Kidney (tissue), 14 donors: Measurements from ENCODE around the gene TNNI3K. TPM values are rescaled to one million over a fixed set of nuclear protein-coding genes. Genes with fewer than 3 reads are reported as not detected.

Experiments used
- DNase-seq, 5 donors: peaks; one replicate each; pipeline ENCODE4 v3.0.0-alpha.2; 2013 to 2020
- FAIRE-seq: peaks from 2 replicates; lab custom pipeline; 2012; peaks lifted over from hg19 to GRCh38; lab: Jason Lieb, UNC
- H3K27ac ChIP-seq, 2 donors: one replicate each; pipeline ENCODE4 v1.7.0; 2013; ENCODE audit warnings: low read depth in 2 of 2, low read length in 2 of 2, inconsistent platforms in 1 of 2
- H3K27me3 ChIP-seq: one replicate; pipeline ENCODE4 v1.7.1; 2013; ENCODE audit warnings: low read length, inconsistent platforms; ENCODE audit not compliant: control insufficient read depth, insufficient read depth
- H3K36me3 ChIP-seq, 3 donors: one replicate each; pipeline versions ENCODE4 v1.7.0 to v1.7.1; 2013; ENCODE audit warnings: low read length in 3 of 3, control low read depth in 1 of 3, inconsistent platforms in 1 of 3; ENCODE audit not compliant: insufficient read depth in 3 of 3, control insufficient read depth in 2 of 3
- H3K4me1 ChIP-seq, 3 donors: one replicate each; pipeline versions ENCODE4 v1.7.0 to v1.7.1; 2013; ENCODE audit warnings: low read length in 3 of 3, inconsistent platforms in 1 of 3, low read depth in 1 of 3; ENCODE audit not compliant: control insufficient read depth in 2 of 3, insufficient read depth in 2 of 3
- H3K4me3 ChIP-seq, 3 donors: one replicate each; pipeline versions ENCODE4 v1.7.0 to v1.8.1; 2013; ENCODE audit warnings: low read length in 3 of 3, control low read depth in 1 of 3, inconsistent platforms in 1 of 3
- H3K9ac ChIP-seq, 3 donors: one replicate each; pipeline versions ENCODE4 v1.7.0 to v1.7.1; 2013; ENCODE audit warnings: low read length in 3 of 3, control low read depth in 1 of 3, inconsistent platforms in 1 of 3
- H3K9me3 ChIP-seq, 3 donors: one replicate each; pipeline versions ENCODE4 v1.7.0 to v1.7.1; 2013; ENCODE audit warnings: low read length in 3 of 3, control low read depth in 1 of 3, inconsistent platforms in 1 of 3; ENCODE audit not compliant: control insufficient read depth in 2 of 3, insufficient read depth in 1 of 3
- intact Hi-C: fragments of 100-400 bp; cut with DNase I; formaldehyde crosslinking; loops from one replicate; pipeline ENCODE4 v1.11.1; 2022
- polyA plus RNA-seq: library from polyadenylated mRNA; stranded (reverse); fragments of 350-450 nt; fragmentation: Illumina TruSeq; extraction: RNeasy Lipid Tissue Mini Kit (QIAGEN cat#74804); gene quantifications from one replicate; pipeline ENCODE4 v1.2.3, GENCODE V29; 2014; ENCODE audit warnings: low read depth, low replicate concordance; ENCODE audit not compliant: insufficient read depth
- total RNA-seq: library from RNA; stranded (reverse); fragmentation: NEBNext Ultra II Directional; extraction: Animal tissue kit (Norgen Biotek cat#: 25700); gene quantifications from one replicate; pipeline ENCODE4 v1.2.1, GENCODE V29; 2021
- TF ChIP-seq, protein P1 (sequence below): IDR thresholded peaks from 3 replicates; pipeline ENCODE4 v1.5.1; 2012; ENCODE audit warnings: mild to moderate bottlenecking, moderate library complexity, borderline replicate concordance; ENCODE audit not compliant: insufficient read depth; ENCODE audit errors: extremely low read depth
- donor health status: control.
- donor health status: control.
- donor health status: control.
- donor health status: control.
- donor health status: control.
- donor health status: DM: yes; HTN: yes; CAD: no.
- donor health status: Normal renal cell carcinoma (clear cell type).

Gene TNNI3K
- total and polyA plus RNA-seq, 2 donors from 2014 or later: 1.4 to 2.2 TPM

DNA sequence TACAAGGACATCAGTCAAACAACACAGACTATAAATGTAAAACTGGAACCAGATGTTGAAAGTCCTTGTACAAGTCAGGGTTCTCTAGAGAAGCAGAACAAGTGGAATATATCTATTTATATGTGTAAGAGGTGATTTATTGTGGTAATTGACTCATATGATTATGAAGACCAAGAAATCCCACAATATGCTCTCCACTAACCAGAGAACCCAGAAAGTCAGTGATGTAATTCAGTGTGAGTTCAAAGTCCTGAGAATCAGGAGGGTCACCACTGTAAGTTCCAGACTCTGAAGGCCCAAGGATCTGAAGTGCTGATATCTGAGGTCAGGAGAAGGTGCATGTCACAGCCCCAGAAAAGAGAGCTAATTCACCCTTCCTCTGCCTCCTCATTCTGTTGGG, 220.2 kb downstream of the TNNI3K start:
- FAIRE-seq: no peak

DNA sequence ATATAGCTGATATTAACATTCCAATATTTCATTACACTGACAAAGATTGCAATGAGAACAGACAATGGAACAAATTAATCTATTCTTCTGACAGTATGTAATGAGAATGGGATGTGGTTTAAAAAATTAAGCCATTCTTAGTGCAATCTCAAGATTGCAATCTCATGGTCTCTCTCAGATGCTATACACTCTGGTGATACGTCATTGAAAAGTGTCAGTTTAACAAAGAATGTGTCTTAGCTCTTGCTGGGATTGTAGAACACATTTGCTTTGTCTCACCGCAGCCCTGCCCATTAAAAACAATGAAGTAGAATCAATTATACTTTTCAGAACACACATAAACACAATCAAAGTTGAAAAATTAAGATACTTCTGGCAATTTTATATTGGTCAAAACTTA, 222.1 kb downstream of the TNNI3K start:
- H3K9ac ChIP-seq: no peak overlapping the region
- no peak overlapping the region for H3K27ac ChIP-seq
- H3K9me3 ChIP-seq: no peaks in the 10 kb centered on the region
- H3K27me3 ChIP-seq: no peaks in the 10 kb centered on the region
- intact Hi-C loops: no loop called here
- H3K4me1 ChIP-seq: no peaks in the 10 kb centered on the region
- TF ChIP-seq, protein P1, sequence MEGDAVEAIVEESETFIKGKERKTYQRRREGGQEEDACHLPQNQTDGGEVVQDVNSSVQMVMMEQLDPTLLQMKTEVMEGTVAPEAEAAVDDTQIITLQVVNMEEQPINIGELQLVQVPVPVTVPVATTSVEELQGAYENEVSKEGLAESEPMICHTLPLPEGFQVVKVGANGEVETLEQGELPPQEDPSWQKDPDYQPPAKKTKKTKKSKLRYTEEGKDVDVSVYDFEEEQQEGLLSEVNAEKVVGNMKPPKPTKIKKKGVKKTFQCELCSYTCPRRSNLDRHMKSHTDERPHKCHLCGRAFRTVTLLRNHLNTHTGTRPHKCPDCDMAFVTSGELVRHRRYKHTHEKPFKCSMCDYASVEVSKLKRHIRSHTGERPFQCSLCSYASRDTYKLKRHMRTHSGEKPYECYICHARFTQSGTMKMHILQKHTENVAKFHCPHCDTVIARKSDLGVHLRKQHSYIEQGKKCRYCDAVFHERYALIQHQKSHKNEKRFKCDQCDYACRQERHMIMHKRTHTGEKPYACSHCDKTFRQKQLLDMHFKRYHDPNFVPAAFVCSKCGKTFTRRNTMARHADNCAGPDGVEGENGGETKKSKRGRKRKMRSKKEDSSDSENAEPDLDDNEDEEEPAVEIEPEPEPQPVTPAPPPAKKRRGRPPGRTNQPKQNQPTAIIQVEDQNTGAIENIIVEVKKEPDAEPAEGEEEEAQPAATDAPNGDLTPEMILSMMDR: no peak
- FAIRE-seq (no peak), DNase-seq (no peak)
- no peaks in the 10 kb centered on the region for H3K36me3 ChIP-seq
- H3K4me3 ChIP-seq: no peak overlapping the region

More for the DNA sequence above, 220.2 kb downstream of the TNNI3K start:
- no peak for DNase-seq
- Histone ChIP-seq H3K36me3 (no peaks in the 10 kb centered on the region), H3K4me1 (no peaks in the 10 kb centered on the region), H3K9ac (no peak overlapping the region), H3K27ac (no peak overlapping the region), H3K4me3 (no peak overlapping the region), H3K27me3 (no peaks in the 10 kb centered on the region), H3K9me3 (no peaks in the 10 kb centered on the region)
- intact Hi-C loops: no loop called here
- TF ChIP-seq, protein P1: no peak

DNA sequence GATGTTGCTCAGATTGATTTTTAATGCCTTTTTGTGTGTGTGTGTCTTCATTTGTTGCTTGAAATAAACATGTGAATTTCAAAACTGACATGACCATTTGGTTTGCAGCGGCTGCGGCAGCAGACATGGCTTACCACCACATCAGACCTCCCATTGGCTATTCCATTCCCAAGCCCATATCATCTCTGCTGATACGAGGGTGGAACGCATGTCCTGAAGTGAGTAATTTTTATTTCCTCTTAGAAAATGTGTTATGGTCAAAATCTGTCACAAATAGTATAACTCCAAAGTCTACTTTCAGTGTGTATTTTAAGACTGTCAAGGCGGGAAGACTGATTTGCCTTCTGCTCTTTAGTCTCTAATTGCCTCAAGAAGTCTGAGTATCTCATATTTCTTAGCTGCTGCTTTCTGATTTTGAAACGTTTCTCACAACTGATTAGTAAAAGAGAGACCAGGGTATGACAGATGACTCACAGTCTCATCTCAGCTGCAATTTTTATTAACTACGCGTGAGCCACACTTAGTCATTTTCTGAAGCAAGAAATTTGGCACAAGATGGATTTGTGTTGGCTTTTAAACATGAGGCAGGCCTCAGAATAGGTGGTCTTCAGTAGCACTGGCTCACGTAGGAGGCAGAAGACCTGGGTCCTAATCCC, 228.3 kb downstream of the TNNI3K start:
- TF ChIP-seq, protein P1: no peak
- Histone ChIP-seq H3K9me3 (no peaks in the 10 kb centered on the region), H3K4me3 (no peak overlapping the region), H3K27me3 (no peaks in the 10 kb centered on the region), H3K36me3 (no peaks in the 10 kb centered on the region), H3K27ac (no peak overlapping the region), H3K4me1 (no peaks in the 10 kb centered on the region), H3K9ac (no peak overlapping the region)
- DNase-seq (no peak), FAIRE-seq (no peak)
- intact Hi-C loops: no loop called here

DNA sequence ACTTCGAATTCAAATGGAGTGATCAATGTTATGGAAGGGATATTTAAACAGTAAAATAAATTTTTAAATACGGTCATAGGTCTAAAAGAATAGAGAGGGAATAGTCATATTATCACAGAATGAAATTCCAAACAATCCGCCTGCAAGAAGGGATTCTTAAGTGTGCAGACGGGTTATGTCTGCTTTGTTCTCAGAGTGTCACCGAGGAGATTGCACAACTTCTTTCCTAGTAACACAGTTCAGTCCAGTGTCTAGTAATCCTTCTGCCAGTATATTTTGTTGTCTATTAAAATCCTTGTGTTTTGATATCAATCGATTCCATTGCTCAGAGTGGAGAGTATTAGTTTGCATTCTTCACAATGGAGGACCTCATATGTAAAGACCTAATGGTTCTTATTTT, 228.8 kb downstream of the TNNI3K start:
- Histone ChIP-seq H3K27me3 (no peaks in the 10 kb centered on the region), H3K36me3 (no peaks in the 10 kb centered on the region), H3K9ac (no peak overlapping the region), H3K4me1 (no peaks in the 10 kb centered on the region), H3K4me3 (no peak overlapping the region), H3K27ac (no peak overlapping the region), H3K9me3 (no peaks in the 10 kb centered on the region)
- DNase-seq: no peak
- no peak for FAIRE-seq
- TF ChIP-seq, protein P1: no peak
- intact Hi-C loops: no loop called here
